DOHH2 (cell line): ENCODE data around the gene RNF207.

Source experiments
- H3F3A ChIP-seq: fragments of 200-600 bp; sonication (generic), shearing (Covaris generic); 2 replicates; pipeline ENCODE4 v1.6.0; 2016; ENCODE audit warnings: antibody characterized with exemption, mild to moderate bottlenecking; ENCODE audit not compliant: control insufficient read depth, insufficient read depth
- H3K27ac ChIP-seq: fragments of 200-600 bp; sonication (generic); 2 replicates; pipeline ENCODE4 v1.5.1; 2014; ENCODE audit warnings: low read depth, mild to moderate bottlenecking, low read length, moderate library complexity
- H3K27me3 ChIP-seq: fragments of 200-600 bp; sonication (generic); 2 replicates; pipeline ENCODE4 v1.6.1; 2014; ENCODE audit warnings: mild to moderate bottlenecking, low read length, mixed read lengths; ENCODE audit not compliant: control insufficient read depth
- H3K36me3 ChIP-seq: fragments of 200-600 bp; sonication (generic); 2 replicates; pipeline ENCODE4 v1.6.1; 2014; ENCODE audit warnings: mild to moderate bottlenecking, low read length, moderate library complexity, mixed read lengths; ENCODE audit not compliant: control insufficient read depth
- H3K4me1 ChIP-seq: fragments of 200-600 bp; sonication (generic); 2 replicates; pipeline ENCODE4 v1.6.1; 2014; ENCODE audit warnings: mild to moderate bottlenecking, low read length, mixed read lengths; ENCODE audit not compliant: control insufficient read depth
- H3K4me2 ChIP-seq: fragments of 200-600 bp; sonication (generic); 2 replicates; pipeline ENCODE4 v1.6.0; 2014; ENCODE audit warnings: mild to moderate bottlenecking, low read length, moderate library complexity
- H3K4me3 ChIP-seq: fragments of 200-600 bp; sonication (generic); 2 replicates; pipeline ENCODE4 v1.5.1; 2014; ENCODE audit warnings: mild to moderate bottlenecking, low read length, mixed read lengths
- H3K79me2 ChIP-seq: fragments of 200-600 bp; sonication (generic); 2 replicates; pipeline ENCODE4 v1.6.1; 2014; ENCODE audit warnings: mild to moderate bottlenecking, low read length, mixed read lengths; ENCODE audit not compliant: control insufficient read depth
- H3K9me2 ChIP-seq: fragments of 200-600 bp; sonication (generic); replicated peaks from 2 replicates; pipeline ENCODE4 v1.6.1; 2014; ENCODE audit warnings: mild to moderate bottlenecking, low read length, mixed read lengths; ENCODE audit not compliant: control insufficient read depth
- H3K9me3 ChIP-seq: fragments of 200-600 bp; sonication (generic); 2 replicates; pipeline ENCODE4 v1.6.1; 2014; ENCODE audit warnings: antibody characterized with exemption, low read length, mixed read lengths; ENCODE audit not compliant: control insufficient read depth, insufficient read depth
- H4K20me1 ChIP-seq: fragments of 200-600 bp; sonication (generic); 2 replicates; pipeline ENCODE4 v1.6.0; 2014; ENCODE audit warnings: low read depth, mild to moderate bottlenecking, antibody characterized with exemption, low read length, moderate library complexity; ENCODE audit not compliant: control insufficient read depth, insufficient read depth
- CTCF ChIP-seq: fragments of 200-600 bp; sonication (generic); IDR thresholded peaks from one replicate; pipeline ENCODE4 v1.5.1; 2014; ENCODE audit warnings: antibody characterized with exemption, mild to moderate bottlenecking, low read depth, low read length; ENCODE audit not compliant: poor library complexity, severe bottlenecking
- EZH2phosphoT487 ChIP-seq: fragments of 200-600 bp; sonication (generic); IDR thresholded peaks from 2 replicates; pipeline ENCODE4 v1.6.1; 2017; ENCODE audit warnings: borderline replicate concordance, mild to moderate bottlenecking, antibody characterized with exemption, low read length, moderate library complexity, mixed read lengths

Gene RNF207

GRCh38 chr1:6202256-6202655 is 3.7 kb upstream of the RNF207 start:
- peaks cover 32% of the 10 kb centered on the region for H3K79me2 ChIP-seq
- H3K9me2 ChIP-seq = no peaks in the 10 kb centered on the region
- H3K4me1 ChIP-seq = peaks cover 31% of the 10 kb centered on the region
- peaks cover 21% of the 10 kb centered on the region for H3K36me3 ChIP-seq
- H3F3A ChIP-seq = no peaks in the 10 kb centered on the region; the same call in 1 of the 2 replicates
- H3K27me3 ChIP-seq = peaks cover 19% of the 10 kb centered on the region
- peaks cover 12% of the 10 kb centered on the region; the same call in 1 of the 2 replicates for H4K20me1 ChIP-seq
- no peak overlapping the region for H3K4me3 ChIP-seq
- TF ChIP-seq EZH2phosphoT487 (no peak), CTCF (no peak)
- no peaks in the 10 kb centered on the region for H3K9me3 ChIP-seq
- H3K4me2 ChIP-seq = no peak overlapping the region
- H3K27ac ChIP-seq = no peak overlapping the region

- H3K9me3 ChIP-seq = no peaks in the 10 kb centered on the region
- no peaks in the 10 kb centered on the region for H4K20me1 ChIP-seq
- H3K9me2 ChIP-seq = no peaks in the 10 kb centered on the region
- no peaks in the 10 kb centered on the region for H3K79me2 ChIP-seq
- H3K4me2 ChIP-seq = no peak overlapping the region
- no peak overlapping the region for H3K27ac ChIP-seq
- H3K27me3 ChIP-seq = peaks cover 30% of the 10 kb centered on the region
- no peak overlapping the region for H3K4me3 ChIP-seq
- H3K4me1 ChIP-seq = peaks cover 12% of the 10 kb centered on the region
- TF ChIP-seq EZH2phosphoT487 = 0 out of 2 replicates have a peak, but pooled peaks have one; percentile 23
- TF ChIP-seq CTCF = no peak
- H3F3A ChIP-seq = no peaks in the 10 kb centered on the region
- no peaks in the 10 kb centered on the region for H3K36me3 ChIP-seq
Measured at GRCh38 chr1:6206520-6206855, 569 bp downstream of the RNF207 start.

- no peaks in the 10 kb centered on the region for H3F3A ChIP-seq
- TF ChIP-seq EZH2phosphoT487 = no peak
- TF ChIP-seq CTCF = no peak
- no peaks in the 10 kb centered on the region for H3K36me3 ChIP-seq
- H3K9me3 ChIP-seq = no peaks in the 10 kb centered on the region
- no peak overlapping the region for H3K27ac ChIP-seq
- H3K4me2 ChIP-seq = no peak overlapping the region
- peaks cover 15% of the 10 kb centered on the region for H3K4me1 ChIP-seq
- H3K9me2 ChIP-seq = no peaks in the 10 kb centered on the region
- H3K4me3 ChIP-seq = no peak overlapping the region
- peaks cover 32% of the 10 kb centered on the region for H3K27me3 ChIP-seq
- no peaks in the 10 kb centered on the region for H3K79me2 ChIP-seq
- no peaks in the 10 kb centered on the region for H4K20me1 ChIP-seq
Measured at GRCh38 chr1:6207075-6207885, 1.4 kb downstream of the RNF207 start.
